HEK293T (cell line): ENCODE data around the gene CCDC177.

Experiments
- ELF4 ChIP-seq: fragments of 450-650 bp; IDR thresholded peaks from 2 replicates; pipeline ENCODE4 v1.6.1; 2017; ENCODE audit warnings: antibody characterized with exemption
- FOXM1 ChIP-seq: fragments of 450-650 bp; IDR thresholded peaks from 2 replicates; pipeline ENCODE4 v1.6.1; 2017; ENCODE audit warnings: mild to moderate bottlenecking, borderline replicate concordance
- LEF1 ChIP-seq: fragments of 450-650 bp; IDR thresholded peaks from 2 replicates; pipeline ENCODE4 v1.6.1; 2017; ENCODE audit warnings: mild to moderate bottlenecking, borderline replicate concordance
- NFRKB ChIP-seq: fragments of 450-650 bp; IDR thresholded peaks from 2 replicates; pipeline ENCODE4 v1.6.1; 2016; ENCODE audit warnings: mild to moderate bottlenecking, moderate library complexity
- SP1 ChIP-seq: fragments of 450-650 bp; IDR thresholded peaks from 2 replicates; pipeline ENCODE4 v1.6.1; 2017

GRCh38 chr14:69587389-69587788 lies 12.7 kb upstream of the CCDC177 start:
- TF ChIP-seq SP1 (no peak), NFRKB (no peak), LEF1 (no peak), ELF4 (no peak), FOXM1 (no peak)
